Mesenchymal stem cell (in vitro differentiated cells and primary cell): Measurements from ENCODE around the gene IL17RD.

Experiments
- DNase-seq: peaks from one replicate; pipeline ENCODE4 v3.0.0-alpha.2; 2013
- H2AFZ ChIP-seq: one replicate; pipeline ENCODE4 v1.6.1; 2013; ENCODE audit warnings: low read depth, mild to moderate bottlenecking, control low read depth, inconsistent platforms, low read length, moderate library complexity
- H2AK5ac ChIP-seq: 2 replicates; pipeline ENCODE4 v1.6.1; 2013; ENCODE audit warnings: low read length, moderate library complexity, mild to moderate bottlenecking, inconsistent platforms; ENCODE audit not compliant: severe bottlenecking
- H2BK120ac ChIP-seq: one replicate; pipeline ENCODE4 v1.6.1; 2013; ENCODE audit warnings: low read depth, mild to moderate bottlenecking, inconsistent platforms, low read length, moderate library complexity
- H2BK12ac ChIP-seq, 2 experiments: one replicate each; pipeline ENCODE4 v1.6.1; 2013; ENCODE audit warnings: inconsistent platforms in 2 of 2, low read length in 2 of 2, mild to moderate bottlenecking in 2 of 2, moderate library complexity in 2 of 2, control low read depth in 1 of 2
- H2BK15ac ChIP-seq: one replicate; pipeline ENCODE4 v1.6.1; 2013; ENCODE audit warnings: mild to moderate bottlenecking, low read depth, inconsistent platforms; ENCODE audit not compliant: poor library complexity, severe bottlenecking
- H2BK5ac ChIP-seq: 2 replicates; pipeline ENCODE4 v1.6.1; 2013; ENCODE audit warnings: low read depth, mild to moderate bottlenecking, low read length, control low read depth, inconsistent platforms; ENCODE audit not compliant: poor library complexity, severe bottlenecking
- H3K14ac ChIP-seq, 2 experiments: one replicate each; pipeline ENCODE4 v1.6.1; 2013; ENCODE audit warnings: inconsistent platforms in 2 of 2, low read length in 2 of 2, control low read depth in 1 of 2, mild to moderate bottlenecking in 1 of 2, moderate library complexity in 1 of 2
- H3K18ac ChIP-seq, 2 experiments: one replicate each; pipeline ENCODE4 v1.6.1; 2013; ENCODE audit warnings: inconsistent platforms in 2 of 2, low read length in 2 of 2, control low read depth in 1 of 2, low read depth in 1 of 2, mild to moderate bottlenecking in 1 of 2
- H3K23ac ChIP-seq, 2 experiments: one replicate each; pipeline ENCODE4 v1.6.1; 2013; ENCODE audit warnings: inconsistent platforms in 2 of 2, low read length in 2 of 2, mild to moderate bottlenecking in 2 of 2, moderate library complexity in 2 of 2, control low read depth in 1 of 2
- H3K27ac ChIP-seq: 2 replicates; pipeline ENCODE4 v1.5.1; 2013; ENCODE audit warnings: mild to moderate bottlenecking, moderate library complexity, low read length, control low read depth, inconsistent platforms; ENCODE audit not compliant: poor library complexity, severe bottlenecking
- H3K27me3 ChIP-seq, 2 experiments: 2 replicates each; pipeline versions ENCODE4 v1.6.1 to v1.7.0; 2013; ENCODE audit warnings: low read length in 2 of 2, mild to moderate bottlenecking in 2 of 2, moderate library complexity in 2 of 2, control low read depth in 1 of 2, inconsistent platforms in 1 of 2; ENCODE audit not compliant: control insufficient read depth in 1 of 2, insufficient read depth in 1 of 2
- H3K36me3 ChIP-seq, 2 experiments: 2 replicates each; pipeline versions ENCODE4 v1.6.1 to v1.7.0; 2013; ENCODE audit warnings: low read length in 2 of 2, control low read depth in 1 of 2, inconsistent platforms in 1 of 2, low read depth in 1 of 2, mild to moderate bottlenecking in 1 of 2; ENCODE audit not compliant: insufficient read depth in 2 of 2, control insufficient read depth in 1 of 2
- H3K4ac ChIP-seq, 2 experiments: one replicate each; pipeline ENCODE4 v1.6.1; 2013; ENCODE audit warnings: inconsistent platforms in 2 of 2, low read length in 2 of 2, mild to moderate bottlenecking in 2 of 2, moderate library complexity in 2 of 2, control low read depth in 1 of 2, low read depth in 1 of 2
- H3K4me1 ChIP-seq: 2 replicates; pipeline ENCODE4 v1.6.1; 2013; ENCODE audit warnings: low read depth, low read length, control low read depth; ENCODE audit not compliant: control insufficient read depth, insufficient read depth
- H3K4me2 ChIP-seq: 2 replicates; pipeline ENCODE4 v1.6.1; 2013; ENCODE audit warnings: low read length, mild to moderate bottlenecking, inconsistent platforms; ENCODE audit not compliant: poor library complexity, severe bottlenecking
- H3K4me3 ChIP-seq, 2 experiments: 2 replicates each; pipeline versions ENCODE4 v1.5.1 to v1.7.0; 2013; ENCODE audit warnings: low read length in 2 of 2, mild to moderate bottlenecking in 2 of 2, control low read depth in 1 of 2, low read depth in 1 of 2; ENCODE audit not compliant: insufficient read depth in 1 of 2
- H3K79me1 ChIP-seq: replicated peaks from 2 replicates; pipeline ENCODE4 v1.6.1; 2013; ENCODE audit warnings: mild to moderate bottlenecking, control low read depth, low read length, inconsistent platforms; ENCODE audit not compliant: poor library complexity, severe bottlenecking
- H3K9ac ChIP-seq: 2 replicates; pipeline ENCODE4 v1.7.0; 2013; ENCODE audit warnings: mild to moderate bottlenecking, low read length, moderate library complexity
- H3K9me3 ChIP-seq: 2 replicates; pipeline ENCODE4 v1.7.0; 2013; ENCODE audit warnings: mild to moderate bottlenecking, low read length; ENCODE audit not compliant: control insufficient read depth
- H4K8ac ChIP-seq: one replicate; pipeline ENCODE4 v1.6.1; 2013; ENCODE audit warnings: inconsistent platforms, mild to moderate bottlenecking, low read length, moderate library complexity
- H4K91ac ChIP-seq: one replicate; pipeline ENCODE4 v1.6.1; 2013; ENCODE audit warnings: mild to moderate bottlenecking, low read length, inconsistent platforms
- WGBS: methylation state at CpG from one replicate; pipeline ENCODE4 v1.1.7; 2013; ENCODE audit warnings: mixed read lengths; 5-methylcytosine and 5-hydroxymethylcytosine counted together

Gene IL17RD

DNA sequence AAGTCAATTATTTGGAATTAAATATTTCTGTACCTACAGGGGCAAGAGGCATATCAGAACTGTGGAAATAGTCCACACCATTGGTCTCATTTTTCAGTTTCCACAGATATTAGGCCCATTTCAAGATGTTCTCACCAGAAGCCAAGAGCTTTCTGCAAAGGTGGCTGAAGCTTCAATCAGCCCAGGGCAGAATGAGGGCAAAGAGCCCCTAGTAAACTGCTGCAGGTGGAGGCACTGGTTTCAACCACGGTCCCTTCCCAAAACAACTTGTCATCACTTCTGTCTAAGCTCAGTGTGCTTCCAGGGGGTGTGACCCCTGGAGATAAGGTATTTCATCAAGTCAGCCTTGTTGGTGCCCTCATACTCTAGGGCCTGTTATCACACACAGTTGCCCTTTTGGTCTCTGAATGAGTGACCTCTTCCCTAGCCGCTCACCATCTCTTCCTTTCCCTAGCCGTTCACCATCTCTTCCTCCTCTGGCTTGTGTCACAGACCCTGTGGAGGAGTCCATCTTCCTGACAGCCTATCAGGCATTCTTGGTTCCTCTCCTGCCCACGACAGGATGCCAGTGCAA, 21.2 kb downstream of the IL17RD start:
- no peak for DNase-seq
- H3K23ac ChIP-seq: no peak overlapping the region
- H4K91ac ChIP-seq: no peak overlapping the region
- no peak overlapping the region for H3K9ac ChIP-seq
- no peaks in the 10 kb centered on the region for H3K36me3 ChIP-seq
- peaks cover 0 to 12% of the 10 kb centered on the region in 2 experiments for H3K27me3 ChIP-seq
- H3K18ac ChIP-seq: no peak overlapping the region
- no peak overlapping the region for H4K8ac ChIP-seq
- H3K14ac ChIP-seq: no peak overlapping the region
- 22% methylated on average over 4 of the region's 4 CpGs for WGBS
- H3K4ac ChIP-seq: no peak overlapping the region
- no peak overlapping the region for H3K4me3 ChIP-seq
- H3K4me1 ChIP-seq: no peaks in the 10 kb centered on the region
- H2BK12ac ChIP-seq: no peak overlapping the region
- no peak overlapping the region for H3K4me2 ChIP-seq
- no peak overlapping the region for H2AK5ac ChIP-seq
- no peaks in the 10 kb centered on the region for H3K9me3 ChIP-seq
- no peak overlapping the region for H2BK15ac ChIP-seq
- H3K27ac ChIP-seq: no peak overlapping the region
- H3K79me1 ChIP-seq: no peaks in the 10 kb centered on the region
- H2BK5ac ChIP-seq: no peak overlapping the region
- H2BK120ac ChIP-seq: no peak overlapping the region
- H2AFZ ChIP-seq: no peak overlapping the region

DNA sequence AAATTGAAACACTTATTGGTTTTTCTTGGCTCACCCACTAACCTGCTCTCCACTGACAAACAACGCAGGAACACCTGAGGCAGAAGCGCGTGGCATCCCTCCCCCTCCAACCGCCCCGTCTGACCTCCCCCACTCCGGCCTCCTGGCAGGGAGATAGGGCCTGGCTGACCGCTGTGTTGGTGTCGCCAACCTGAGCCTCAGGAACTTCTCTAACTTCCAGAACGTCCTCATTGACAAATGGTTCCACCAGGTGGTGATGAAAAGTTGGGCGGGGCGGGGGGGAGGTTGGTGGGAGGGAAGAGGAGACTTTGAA, 22.8 kb downstream of the IL17RD start:
- no peak overlapping the region for H2BK12ac ChIP-seq
- no peak overlapping the region for H2BK120ac ChIP-seq
- no peak overlapping the region for H2BK5ac ChIP-seq
- no peak overlapping the region for H3K4me2 ChIP-seq
- WGBS: 50% methylated on average over 6 of the region's 11 CpGs
- no peak overlapping the region for H3K18ac ChIP-seq
- H4K91ac ChIP-seq: no peak overlapping the region
- no peaks in the 10 kb centered on the region for H3K79me1 ChIP-seq
- H2AK5ac ChIP-seq: no peak overlapping the region
- H3K4ac ChIP-seq: no peak overlapping the region
- no peaks in the 10 kb centered on the region for H3K36me3 ChIP-seq
- H4K8ac ChIP-seq: no peak overlapping the region
- no peak overlapping the region for H2AFZ ChIP-seq
- no peaks in the 10 kb centered on the region for H3K4me1 ChIP-seq
- H3K23ac ChIP-seq: no peak overlapping the region
- no peaks in the 10 kb centered on the region for H3K9me3 ChIP-seq
- no peak overlapping the region for H3K27ac ChIP-seq
- H2BK15ac ChIP-seq: no peak overlapping the region
- peak overlapping the region; percentile 37 for H3K9ac ChIP-seq
- DNase-seq: no peak
- no peak overlapping the region for H3K14ac ChIP-seq
- no peak overlapping the region for H3K4me3 ChIP-seq
- peaks cover 0 to 12% of the 10 kb centered on the region in 2 experiments for H3K27me3 ChIP-seq

DNA sequence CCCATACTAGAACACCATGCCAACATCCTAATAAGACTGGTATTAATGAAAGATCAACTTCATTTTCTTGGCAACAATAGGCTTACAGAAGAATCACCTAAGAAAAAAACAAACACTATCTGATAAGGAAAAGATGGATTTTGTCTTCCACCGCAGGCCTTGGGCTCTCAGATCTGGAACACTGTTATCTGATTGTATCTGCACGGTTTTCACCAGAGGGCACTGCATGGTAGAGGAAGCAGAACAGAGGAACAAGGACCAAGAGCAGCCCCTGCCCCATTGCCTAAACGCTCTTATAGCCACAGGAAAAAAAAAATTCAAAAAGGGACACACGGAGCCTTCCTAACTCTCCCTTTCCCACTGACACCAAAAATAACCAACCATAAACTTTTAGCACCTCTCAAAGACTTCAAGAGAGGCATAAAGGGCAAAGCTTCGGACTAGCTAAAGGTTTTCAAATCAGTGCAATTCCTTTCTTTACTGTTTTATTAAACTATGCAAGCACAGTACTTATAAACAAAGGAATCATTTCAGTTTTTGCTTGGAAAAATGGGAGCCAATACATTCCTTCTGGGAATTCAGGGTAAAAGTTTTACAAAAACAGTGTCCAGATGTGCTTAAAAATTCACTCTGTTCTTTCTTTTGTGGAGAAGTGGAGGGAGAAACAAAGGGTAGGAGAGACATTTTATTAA, 23.3 kb downstream of the IL17RD start:
- Histone ChIP-seq H3K9ac (peak overlapping the region; percentile 37), H3K4me1 (no peaks in the 10 kb centered on the region), H3K18ac (no peak overlapping the region), H2AK5ac (no peak overlapping the region), H2BK12ac (no peak overlapping the region), H3K14ac (no peak overlapping the region), H2BK5ac (no peak overlapping the region), H3K36me3 (no peaks in the 10 kb centered on the region), H3K27me3 (peaks cover 0 to 15% of the 10 kb centered on the region in 2 experiments), H3K9me3 (no peaks in the 10 kb centered on the region), H3K4me3 (no peak overlapping the region), H3K79me1 (no peaks in the 10 kb centered on the region), H3K23ac (no peak overlapping the region), H2AFZ (no peak overlapping the region), H3K27ac (no peak overlapping the region), H2BK120ac (no peak overlapping the region), H4K91ac (no peak overlapping the region), H4K8ac (no peak overlapping the region), H3K4me2 (no peak overlapping the region), H2BK15ac (no peak overlapping the region), H3K4ac (no peak overlapping the region)
- WGBS: 22% methylated on average over 5 of the region's 5 CpGs
- no peak for DNase-seq

DNA sequence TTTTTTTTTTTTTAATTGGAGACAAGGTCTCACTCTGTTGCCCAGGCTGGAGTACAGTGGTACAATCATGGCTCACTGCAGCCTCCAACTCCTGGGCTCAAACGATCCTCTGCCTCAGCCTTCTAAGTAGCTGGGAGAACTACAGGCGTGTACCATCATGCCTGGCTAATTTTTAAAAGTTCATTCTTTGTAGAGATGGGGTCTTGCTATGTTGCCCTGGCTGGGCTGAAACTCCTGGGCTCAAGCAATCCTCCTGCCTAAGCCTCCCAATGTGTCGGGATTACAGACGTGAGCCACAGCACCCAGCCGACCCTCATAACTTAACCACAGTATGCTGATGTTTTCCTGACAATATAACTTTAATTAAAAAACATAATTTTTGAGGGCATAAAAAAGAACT, 24.3 kb downstream of the IL17RD start:
- Histone ChIP-seq H3K9me3 (no peaks in the 10 kb centered on the region), H2BK15ac (no peak overlapping the region), H2BK12ac (no peak overlapping the region), H2BK120ac (no peak overlapping the region), H3K4me2 (no peak overlapping the region), H3K18ac (no peak overlapping the region), H3K9ac (no peak overlapping the region), H2BK5ac (no peak overlapping the region), H3K79me1 (no peaks in the 10 kb centered on the region), H3K36me3 (no peaks in the 10 kb centered on the region), H2AFZ (no peak overlapping the region), H3K23ac (no peak overlapping the region), H3K27ac (no peak overlapping the region), H2AK5ac (no peak overlapping the region), H3K4me1 (no peaks in the 10 kb centered on the region), H3K14ac (no peak overlapping the region), H3K4me3 (no peak overlapping the region), H4K91ac (no peak overlapping the region), H3K27me3 (peaks cover 0 to 15% of the 10 kb centered on the region in 2 experiments), H4K8ac (no peak overlapping the region), H3K4ac (no peak overlapping the region)
- no peak for DNase-seq
- WGBS: 80% methylated on average over 3 of the region's 5 CpGs
